ENCODE results near the gene TAP1. TPM values are rescaled to one million over a fixed set of nuclear protein-coding genes. Genes with fewer than 3 reads are reported as not detected.

Gene TAP1
- total RNA-seq, 4 donors from 2014 or later: 25.6 to 136 (median 107) TPM

GRCh38 chr6:32889533-32889932 lies 36.0 kb upstream of the TAP1 start:
- Histone ChIP-seq H3K4me1 (peaks cover 0 to 7% (median 0%) of the 10 kb centered on the region in 4 donors), H3K36me3 (no peaks in the 10 kb centered on the region), H3K27me3 (no peaks in the 10 kb centered on the region), H3K27ac (no peak overlapping the region), H3K4me3 (no peak overlapping the region), H3K9me3 (no peaks in the 10 kb centered on the region)
- TF ChIP-seq CTCF (IDR thresholded peaks at IDR 0.05) (no peak), POLR2A (IDR thresholded peaks at IDR 0.05) (no peak)
- DNase-seq: no peak

GRCh38 chr6:32888576-32888975 lies 35.1 kb upstream of the TAP1 start:
- no peak overlapping the region for H3K4me3 ChIP-seq
- H3K27ac ChIP-seq: no peak overlapping the region
- no peak for DNase-seq
- no peaks in the 10 kb centered on the region for H3K9me3 ChIP-seq
- no peak for TF ChIP-seq POLR2A (IDR thresholded peaks at IDR 0.05)
- TF ChIP-seq CTCF (IDR thresholded peaks at IDR 0.05): no peak
- no peaks in the 10 kb centered on the region for H3K27me3 ChIP-seq
- H3K36me3 ChIP-seq: no peaks in the 10 kb centered on the region
- peaks cover 0 to 7% (median 0%) of the 10 kb centered on the region in 4 donors for H3K4me1 ChIP-seq

GRCh38 chr6:32887616-32888015 lies 34.1 kb upstream of the TAP1 start:
- Histone ChIP-seq H3K27ac (no peak overlapping the region), H3K4me3 (no peak overlapping the region)

GRCh38 chr6:32886681-32887383 lies 33.3 kb upstream of the TAP1 start:
- no peaks in the 10 kb centered on the region for H3K9me3 ChIP-seq
- DNase-seq: peak in 1 of 3 donors; percentile 56
- TF ChIP-seq CTCF (IDR thresholded peaks at IDR 0.05) (peak in 1 of 6 experiments; percentile 5), POLR2A (IDR thresholded peaks at IDR 0.05) (no peak)
- H3K4me1 ChIP-seq: peaks cover 0 to 7% (median 0%) of the 10 kb centered on the region in 4 donors
- H3K27me3 ChIP-seq: no peaks in the 10 kb centered on the region
- H3K4me3 ChIP-seq: no peak overlapping the region
- no peaks in the 10 kb centered on the region for H3K36me3 ChIP-seq
- H3K27ac ChIP-seq: no peak overlapping the region

More at GRCh38 chr6:32887616-32888015, 34.1 kb upstream of the TAP1 start:
- no peaks in the 10 kb centered on the region for H3K27me3 ChIP-seq
- no peaks in the 10 kb centered on the region for H3K9me3 ChIP-seq
- H3K4me1 ChIP-seq: peaks cover 0 to 7% (median 0%) of the 10 kb centered on the region in 4 donors
- DNase-seq: no peak
- H3K36me3 ChIP-seq: no peaks in the 10 kb centered on the region
- TF ChIP-seq CTCF (IDR thresholded peaks at IDR 0.05) (no peak), POLR2A (IDR thresholded peaks at IDR 0.05) (no peak)

GRCh38 chr6:32885698-32886286 lies 32.3 kb upstream of the TAP1 start:
- no peaks in the 10 kb centered on the region for H3K27me3 ChIP-seq
- peaks cover 0 to 7% (median 0%) of the 10 kb centered on the region in 4 donors for H3K4me1 ChIP-seq
- no peak overlapping the region for H3K4me3 ChIP-seq
- TF ChIP-seq CTCF (IDR thresholded peaks at IDR 0.05) (peak; percentile 45 to 88 (median 84)), POLR2A (IDR thresholded peaks at IDR 0.05) (no peak)
- no peaks in the 10 kb centered on the region for H3K9me3 ChIP-seq
- DNase-seq: no peak
- H3K36me3 ChIP-seq: no peaks in the 10 kb centered on the region
- no peak overlapping the region for H3K27ac ChIP-seq
